Mammary epithelial cell (primary cell): ENCODE results near the gene MALSU1.

Experiments
- CTCF ChIP-seq, 2 donors: IDR thresholded peaks in 1 of 2; conservative IDR thresholded peaks in 1 of 2; 2 replicates each; pipeline ENCODE4 v1.5.1; 2011 to 2012; ENCODE audit warnings: inconsistent platforms in 2 of 2, low read length in 2 of 2, mild to moderate bottlenecking in 2 of 2, control low read depth in 1 of 2, low read depth in 1 of 2; ENCODE audit not compliant: insufficient read depth in 1 of 2; ENCODE audit errors: extremely low read depth in 1 of 2
- EZH2 ChIP-seq: IDR thresholded peaks from 2 replicates; pipeline ENCODE4 v1.6.1; 2012; ENCODE audit warnings: low read length, inconsistent platforms, borderline replicate concordance

- no peak for TF ChIP-seq CTCF (conservative IDR thresholded peaks at IDR 0.05 in 1 of 2, IDR thresholded peaks at IDR 0.05 in 1 of 2; ENCODE audit: extremely low read depth in 1 of 2, insufficient read depth in 1 of 2, low read depth in 1 of 2, low read length in 2 of 2)
- no peak for TF ChIP-seq EZH2
Observed at GRCh38 chr7:23290993-23291392, 8.1 kb upstream of the MALSU1 start.
